Left cardiac atrium (tissue), 4 donors: ENCODE data around the gene DCAF11. TPM values are rescaled to one million over a fixed set of nuclear protein-coding genes. Genes with fewer than 3 reads are reported as not detected.

ENCODE experiments used
- ATAC-seq, 2 donors: fragments of 200-7000 bp; cut with Tn5 transposase; one replicate each; pipeline ENCODE4 v1.9.1; 2020; ENCODE audit warnings: mild to moderate bottlenecking in 2 of 2, moderate library complexity in 2 of 2
- DNase-seq: peaks from one replicate; pipeline ENCODE4 v3.0.0-alpha.2; 2020
- intact Hi-C, 2 donors: fragments of 100-400 bp; cut with DNase I; formaldehyde crosslinking; loops; one replicate each; pipeline versions ENCODE4 v1.14.1 to v1.15.1; 2022 to 2023
- microRNA-seq, 2 donors: library from miRNA; unstranded; fragments of <30 nt; microRNA quantifications; one replicate each; pipeline ENCODE4 v1.2.0, GENCODE V29; 2020
- total RNA-seq, 2 donors: library from RNA; stranded (reverse); fragmentation: NEBNext Ultra II Directional; extraction: Animal tissue kit (Norgen Biotek cat#: 25700); gene quantifications; one replicate each; pipeline ENCODE4 v1.2.1, GENCODE V29; 2021
- donor health status: DM: no; HTN: yes; CAD: no.
- donor health status: DM: no; HTN: yes; CAD: no; lungs with severe emphysema.
- donor health status: DM: yes; HTN: yes; CAD: no.
- donor health status: Dilated cardiomyopathy.

The DCAF11 gene
- total RNA-seq, 2 donors from 2014 or later, result 59.6 to 60.2 TPM

- intact Hi-C loops, result no loop called here
- DNase-seq, result peak; percentile 81
- ATAC-seq, result peak; percentile 85 to 92
Measured at GRCh38 chr14:24171422-24172260, 57.1 kb downstream of the DCAF11 start, which contains the start of gene REC8. REC8 (plus strand) TSS chr14:24172080; CDS start chr14:24172553, 473 bp downstream.

GRCh38 chr14:24172261-24172860 lies 57.8 kb downstream of the DCAF11 start:
- DNase-seq (no peak), ATAC-seq (peak in 1 of 2 donors; percentile 21)
- intact Hi-C loops, result no loop called here

- ATAC-seq, result no peak
- intact Hi-C loops, result no loop called here
- no peak for DNase-seq
Measured at GRCh38 chr14:24172871-24173281, 58.3 kb downstream of the DCAF11 start.

Small RNA genes lying within 50 kb of the gene (microRNA-seq; reads per million reads assigned to microRNA genes)
- gene MIR7703, result 0 reads per million in 2 donors

Other genes with a start within 250 kb of the DCAF11 start
- gene DHRS4, start 161.0 kb upstream of the DCAF11 start, total RNA-seq, result 10 to 100 TPM; 20.5 to 25.3 TPM
- gene DHRS4L2, start 125.8 kb upstream of the DCAF11 start, total RNA-seq, result 10 to 100 TPM; 11.8 to 18.9 TPM
- gene CARMIL3, start 62.8 kb upstream of the DCAF11 start, total RNA-seq, result under 1 TPM; 0.08 to 0.62 TPM
- not detected for gene CPNE6, start 43.2 kb upstream of the DCAF11 start, total RNA-seq
- 10 to 100 TPM; 11.5 to 13.0 TPM for gene PCK2, start 20.5 kb upstream of the DCAF11 start, total RNA-seq
- 1 to 10 TPM; 1.6 to 1.8 TPM for gene NRL, start 172 bp downstream of the DCAF11 start, total RNA-seq
- 100 to 1,000 TPM; 103 to 131 TPM for gene FITM1, start 15.9 kb downstream of the DCAF11 start, total RNA-seq
- gene PSME1, start 21.4 kb downstream of the DCAF11 start, total RNA-seq, result 100 to 1,000 TPM in 1 of 2 donors, 10 to 100 TPM in 1; 91.6 to 103 TPM
- 10 to 100 TPM; 14.3 to 22.0 TPM for gene EMC9, start 26.8 kb downstream of the DCAF11 start, total RNA-seq
- 10 to 100 TPM; 65.5 to 84.2 TPM for gene PSME2, start 31.8 kb downstream of the DCAF11 start, total RNA-seq
- gene RNF31, start 32.7 kb downstream of the DCAF11 start, total RNA-seq, result 10 to 100 TPM; 31.6 to 41.7 TPM
- 10 to 100 TPM; 44.7 to 84.6 TPM for gene IRF9, start 46.5 kb downstream of the DCAF11 start, total RNA-seq
- 1 to 10 TPM; 8.4 to 8.9 TPM for gene REC8, start 57.3 kb downstream of the DCAF11 start, total RNA-seq
- 10 to 100 TPM; 11.8 to 30.2 TPM for gene IPO4, start 74.0 kb downstream of the DCAF11 start, total RNA-seq
- gene TM9SF1, start 80.7 kb downstream of the DCAF11 start, total RNA-seq, result 10 to 100 TPM; 30.7 to 34.0 TPM
- gene TSSK4, start 90.9 kb downstream of the DCAF11 start, total RNA-seq, result under 1 TPM in 1 of 2 donors, not detected in 1; 0.21 TPM
- gene CHMP4A, start 98.7 kb downstream of the DCAF11 start, total RNA-seq, result 10 to 100 TPM; 34.7 to 38.4 TPM
- gene MDP1, start 101.3 kb downstream of the DCAF11 start, total RNA-seq, result 10 to 100 TPM; 14.5 to 18.2 TPM
- 100 to 1,000 TPM; 162 to 186 TPM for gene NEDD8, start 117.6 kb downstream of the DCAF11 start, total RNA-seq
- gene GMPR2, start 118.2 kb downstream of the DCAF11 start, total RNA-seq, result 10 to 100 TPM; 24.1 to 34.1 TPM
- gene TINF2, start 127.8 kb downstream of the DCAF11 start, total RNA-seq, result 10 to 100 TPM; 45.3 to 49.2 TPM
- gene TGM1, start 148.4 kb downstream of the DCAF11 start, total RNA-seq, result 1 to 10 TPM; 5.5 to 6.4 TPM
- 10 to 100 TPM; 16.1 to 18.6 TPM for gene RABGGTA, start 156.8 kb downstream of the DCAF11 start, total RNA-seq
- gene DHRS1, start 185.0 kb downstream of the DCAF11 start, total RNA-seq, result 1 to 10 TPM; 7.9 to 8.4 TPM
- gene NOP9, start 185.1 kb downstream of the DCAF11 start, total RNA-seq, result 10 to 100 TPM; 17.5 to 21.7 TPM
- gene CIDEB, start 193.2 kb downstream of the DCAF11 start, total RNA-seq, result 1 to 10 TPM; 6.4 to 6.9 TPM
- 1 to 10 TPM; 1.6 to 2.8 TPM for gene LTB4R2, start 195.4 kb downstream of the DCAF11 start, total RNA-seq
- gene LTB4R, start 196.7 kb downstream of the DCAF11 start, total RNA-seq, result 1 to 10 TPM; 2.8 to 3.2 TPM
- gene ADCY4, start 220.3 kb downstream of the DCAF11 start, total RNA-seq, result 10 to 100 TPM; 19.2 to 43.9 TPM
- 1 to 10 TPM; 6.5 to 6.7 TPM for gene RIPK3, start 225.2 kb downstream of the DCAF11 start, total RNA-seq